ENCODE results near the gene NOM1.
"Not testable (repeated sequence)": the region's sequence is repeated elsewhere in the genome, so short reads cannot be mapped to it uniquely, and the experiment has no call there.

Gene NOM1, protein sequence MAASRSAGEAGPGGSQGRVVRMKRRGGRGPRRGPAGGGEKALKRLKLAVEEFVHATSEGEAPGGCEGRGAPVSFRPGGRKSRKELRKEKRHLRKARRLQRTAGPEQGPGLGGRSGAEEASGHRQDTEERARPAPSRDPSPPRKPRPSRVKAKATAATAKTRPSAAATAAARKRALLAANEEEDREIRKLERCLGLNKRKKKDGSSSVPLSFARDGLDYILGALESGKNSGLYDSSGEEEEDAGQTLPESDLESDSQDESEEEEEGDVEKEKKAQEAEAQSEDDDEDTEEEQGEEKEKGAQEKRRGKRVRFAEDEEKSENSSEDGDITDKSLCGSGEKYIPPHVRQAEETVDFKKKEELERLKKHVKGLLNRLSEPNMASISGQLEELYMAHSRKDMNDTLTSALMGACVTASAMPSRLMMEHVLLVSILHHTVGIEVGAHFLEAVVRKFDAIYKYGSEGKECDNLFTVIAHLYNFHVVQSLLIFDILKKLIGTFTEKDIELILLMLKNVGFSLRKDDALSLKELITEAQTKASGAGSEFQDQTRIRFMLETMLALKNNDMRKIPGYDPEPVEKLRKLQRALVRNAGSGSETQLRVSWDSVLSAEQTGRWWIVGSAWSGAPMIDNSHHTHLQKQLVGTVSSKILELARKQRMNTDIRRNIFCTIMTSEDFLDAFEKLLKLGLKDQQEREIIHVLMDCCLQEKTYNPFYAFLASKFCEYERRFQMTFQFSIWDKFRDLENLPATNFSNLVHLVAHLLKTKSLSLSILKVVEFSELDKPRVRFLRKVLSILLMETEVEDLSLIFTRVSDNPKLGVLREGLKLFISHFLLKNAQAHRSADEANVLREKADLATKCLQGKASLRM

DNA sequence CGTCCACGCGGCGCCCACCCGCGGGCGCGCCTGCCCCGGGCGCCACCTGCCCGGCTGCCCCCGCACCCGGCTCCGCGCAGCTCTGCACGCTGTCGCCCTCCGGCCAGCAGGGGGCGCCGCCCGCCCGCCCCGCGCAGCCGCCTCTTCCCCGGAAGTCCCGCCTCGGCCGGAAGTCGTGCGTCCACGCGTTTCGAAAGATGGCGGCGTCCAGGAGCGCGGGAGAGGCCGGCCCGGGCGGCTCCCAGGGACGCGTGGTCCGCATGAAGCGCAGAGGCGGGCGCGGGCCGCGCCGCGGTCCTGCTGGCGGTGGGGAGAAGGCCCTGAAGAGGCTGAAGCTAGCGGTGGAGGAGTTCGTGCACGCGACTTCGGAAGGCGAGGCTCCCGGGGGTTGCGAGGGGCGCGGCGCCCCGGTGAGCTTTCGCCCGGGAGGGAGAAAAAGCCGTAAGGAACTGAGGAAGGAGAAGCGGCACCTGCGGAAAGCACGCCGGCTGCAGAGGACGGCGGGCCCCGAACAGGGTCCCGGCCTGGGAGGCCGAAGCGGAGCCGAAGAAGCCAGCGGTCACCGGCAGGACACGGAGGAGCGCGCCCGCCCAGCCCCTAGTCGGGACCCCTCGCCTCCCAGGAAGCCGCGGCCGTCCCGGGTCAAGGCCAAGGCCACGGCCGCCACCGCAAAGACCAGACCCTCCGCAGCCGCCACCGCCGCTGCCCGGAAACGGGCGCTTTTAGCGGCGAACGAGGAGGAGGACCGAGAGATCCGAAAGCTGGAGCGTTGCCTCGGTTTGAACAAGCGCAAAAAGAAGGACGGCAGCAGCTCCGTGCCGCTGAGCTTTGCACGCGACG lies at the start of gene NOM1:
TSS of gene NOM1 (plus strand) at position 172 of the 840 bp plus-strand sequence. CDS start at position 198, 26 bp downstream.
- DNase-seq: peak; percentile 1 to 87 (median 66)

DNA sequence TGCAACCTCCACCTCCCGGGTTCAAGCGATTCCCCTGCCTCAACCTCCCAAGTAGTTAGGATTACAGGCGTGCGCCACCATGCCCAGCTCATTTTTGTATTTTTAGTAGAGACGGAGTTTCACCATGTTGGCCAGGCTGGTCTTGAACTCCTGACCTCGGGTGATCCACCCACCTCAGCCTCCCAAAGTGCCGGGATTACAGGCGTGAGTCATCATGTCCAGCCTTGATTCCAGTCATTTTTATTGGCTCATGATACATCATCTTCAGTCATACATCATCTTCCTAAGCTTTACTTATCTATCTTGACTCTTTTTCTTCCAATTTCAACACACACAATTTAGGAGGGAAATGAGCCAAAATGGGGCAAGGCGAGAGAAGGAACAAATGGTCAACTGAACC lies 49.4 kb upstream of the NOM1 start:
- not testable (repeated sequence) for DNase-seq

DNA sequence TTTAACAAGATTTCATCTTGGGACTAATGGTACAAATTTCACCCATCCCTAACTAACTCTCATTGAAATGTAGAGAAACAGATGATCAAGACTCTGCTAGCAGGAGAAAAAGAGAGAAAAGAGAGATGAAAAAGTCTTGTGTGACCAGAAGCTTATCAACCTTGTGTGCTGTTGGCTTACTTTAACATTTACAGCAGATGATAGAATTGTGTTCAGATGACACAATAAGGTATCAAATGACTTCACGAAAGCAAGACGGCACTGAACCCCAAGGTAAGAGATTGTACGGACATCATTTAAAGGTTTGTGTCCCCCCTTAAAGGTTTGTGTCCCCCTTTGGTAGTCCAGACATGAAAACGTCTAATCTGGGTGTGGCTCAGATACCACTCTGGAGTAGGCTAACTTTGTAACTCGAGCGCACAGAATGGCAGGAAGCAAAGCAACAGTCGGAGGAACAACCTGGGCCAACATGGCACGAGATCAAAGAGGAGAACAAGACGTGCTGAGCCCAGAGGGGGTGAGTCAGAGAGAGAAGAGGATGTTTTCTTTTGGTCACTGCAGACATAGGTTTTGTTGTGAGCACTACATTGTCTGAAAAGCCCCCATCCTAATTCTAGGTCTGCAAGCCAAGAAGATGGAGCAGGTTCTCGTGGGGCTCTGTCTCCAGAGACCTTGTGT lies 46.1 kb upstream of the NOM1 start:
- no peak for DNase-seq

DNA sequence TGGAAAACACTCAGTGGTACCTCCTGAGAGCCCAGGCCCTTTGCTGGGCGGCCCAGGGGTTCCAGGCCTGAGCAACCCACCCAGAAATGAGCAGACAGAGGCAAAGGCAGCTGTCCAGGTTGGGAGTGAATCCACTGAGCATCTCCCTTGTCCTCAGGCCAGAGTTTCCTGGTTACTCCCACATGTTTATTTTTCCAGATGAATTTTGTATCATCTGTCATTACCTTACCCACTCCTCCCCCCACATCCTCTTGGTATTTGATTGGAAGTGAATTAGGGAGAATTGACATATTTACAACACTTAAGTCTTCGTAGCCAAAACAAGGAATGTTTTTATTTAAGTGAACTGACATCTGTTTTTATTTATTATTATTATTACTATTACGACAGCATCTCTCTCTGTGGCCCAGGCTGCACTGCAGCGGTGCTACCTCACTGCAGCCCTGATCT lies 43.3 kb upstream of the NOM1 start:
- no peak for DNase-seq

DNA sequence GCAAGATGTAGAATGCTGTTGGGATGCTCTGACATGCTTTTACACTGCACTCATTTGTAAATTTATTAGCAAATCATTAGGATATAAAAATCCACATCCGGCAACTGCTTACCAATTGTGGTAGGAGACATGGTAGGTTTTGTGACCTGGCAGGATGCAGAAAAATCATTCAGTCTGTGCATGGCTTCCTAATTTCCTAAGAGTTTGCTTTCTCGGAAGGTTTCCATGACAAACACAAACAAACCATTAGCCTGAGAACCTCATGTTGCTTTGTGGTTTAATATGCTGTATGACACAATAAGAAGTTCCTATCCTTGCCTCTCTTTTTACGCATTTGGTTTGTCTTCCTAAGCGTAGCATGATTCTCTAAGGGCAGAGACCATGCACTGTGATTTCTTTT lies 41.9 kb upstream of the NOM1 start:
- DNase-seq: no peak

DNA sequence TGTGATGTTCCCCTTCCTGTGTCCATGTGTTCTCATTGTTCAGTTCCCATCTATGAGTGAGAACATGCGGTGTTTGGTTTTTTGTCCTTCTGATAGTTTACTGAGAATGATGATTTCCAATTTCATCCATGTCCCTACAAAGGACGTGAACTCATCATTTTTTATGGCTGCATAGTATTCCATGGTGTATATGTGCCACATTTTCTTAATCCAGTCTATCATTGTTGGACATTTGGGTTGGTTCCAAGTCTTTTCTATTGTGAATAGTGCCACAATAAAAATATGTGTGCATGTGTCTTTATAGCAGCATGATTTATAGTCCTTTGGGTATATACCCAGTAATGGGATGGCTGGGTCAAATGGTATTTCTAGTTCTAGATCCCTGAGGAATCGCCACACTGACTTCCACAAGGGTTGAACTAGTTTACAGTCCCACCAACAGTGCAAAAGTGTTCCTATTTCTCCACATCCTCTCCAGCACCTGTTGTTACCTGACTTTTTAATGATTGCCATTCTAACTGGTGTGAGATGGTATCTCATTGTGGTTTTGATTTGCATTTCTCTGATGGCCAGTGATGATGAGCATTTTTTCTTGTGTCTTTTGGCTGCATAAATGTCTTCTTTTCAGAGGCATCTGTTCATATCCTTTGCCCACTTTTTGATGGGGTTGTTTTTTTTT lies 39.8 kb upstream of the NOM1 start:
- not testable (repeated sequence) for DNase-seq

DNA sequence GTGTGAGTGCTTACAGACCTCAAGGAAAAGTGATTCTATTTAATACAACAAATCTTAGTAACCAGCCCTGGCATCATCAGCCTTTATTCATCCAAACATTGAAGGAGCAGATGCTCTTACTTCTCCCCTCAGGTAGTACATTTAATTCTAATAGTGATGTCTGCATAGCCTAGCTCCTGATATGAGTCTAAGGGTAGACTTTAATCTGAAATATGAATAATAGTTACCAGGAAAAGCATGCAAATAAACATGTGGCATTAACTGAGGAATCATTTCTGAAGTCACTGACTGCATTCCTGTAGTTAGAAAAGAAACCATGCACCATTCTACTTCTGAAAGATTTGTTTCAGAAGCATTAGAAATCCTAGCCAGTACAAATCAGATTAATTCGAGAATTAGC lies 30.9 kb upstream of the NOM1 start:
- no peak for DNase-seq

DNA sequence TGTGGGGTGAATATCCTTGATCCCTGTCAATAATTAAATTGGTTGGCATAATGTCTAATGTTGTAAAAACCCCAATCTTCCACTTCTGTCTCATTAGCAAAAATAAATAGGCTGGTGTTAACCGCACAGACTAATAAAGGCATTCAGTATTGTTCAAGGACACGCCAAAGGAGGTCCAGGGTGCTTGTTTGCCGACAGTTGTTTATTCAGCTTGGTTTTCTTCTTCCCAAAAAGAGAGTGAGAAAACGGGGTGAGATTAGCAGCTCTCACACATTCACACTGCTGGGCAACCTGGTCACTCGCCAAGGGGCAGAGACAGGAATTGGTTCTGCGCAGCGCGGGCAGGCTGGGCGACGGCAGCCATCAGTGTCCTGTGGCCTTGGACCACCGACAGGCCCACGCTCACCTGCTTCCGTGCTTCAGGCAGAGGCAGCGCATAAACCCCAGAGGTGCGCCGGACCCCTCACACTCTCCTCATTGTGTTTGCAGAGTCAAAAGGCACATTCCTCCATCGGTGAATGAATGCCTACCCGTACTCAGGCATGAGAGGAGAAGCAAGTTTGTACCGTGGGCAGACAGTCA lies 30.3 kb upstream of the NOM1 start:
- DNase-seq: no peak

DNA sequence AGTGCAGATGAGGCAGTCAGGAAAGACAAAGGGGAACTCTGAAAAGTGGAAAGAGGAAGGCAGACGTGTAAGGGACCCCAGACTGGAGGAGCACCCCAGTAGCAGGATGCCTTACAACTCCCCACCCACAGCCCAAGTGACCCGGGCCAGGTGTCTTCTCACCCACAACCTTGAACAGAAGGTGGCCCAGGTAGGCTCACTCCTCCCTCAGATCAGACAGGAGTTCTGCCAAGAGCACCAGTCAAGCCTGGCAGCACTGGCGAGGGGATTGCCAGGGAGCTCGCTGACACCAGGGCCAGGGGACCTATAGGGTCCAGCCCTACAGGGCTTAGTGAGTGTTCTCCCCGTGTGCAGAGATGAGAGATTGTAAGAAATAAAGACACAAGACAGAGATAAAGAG lies 29.4 kb upstream of the NOM1 start:
- DNase-seq: no peak

DNA sequence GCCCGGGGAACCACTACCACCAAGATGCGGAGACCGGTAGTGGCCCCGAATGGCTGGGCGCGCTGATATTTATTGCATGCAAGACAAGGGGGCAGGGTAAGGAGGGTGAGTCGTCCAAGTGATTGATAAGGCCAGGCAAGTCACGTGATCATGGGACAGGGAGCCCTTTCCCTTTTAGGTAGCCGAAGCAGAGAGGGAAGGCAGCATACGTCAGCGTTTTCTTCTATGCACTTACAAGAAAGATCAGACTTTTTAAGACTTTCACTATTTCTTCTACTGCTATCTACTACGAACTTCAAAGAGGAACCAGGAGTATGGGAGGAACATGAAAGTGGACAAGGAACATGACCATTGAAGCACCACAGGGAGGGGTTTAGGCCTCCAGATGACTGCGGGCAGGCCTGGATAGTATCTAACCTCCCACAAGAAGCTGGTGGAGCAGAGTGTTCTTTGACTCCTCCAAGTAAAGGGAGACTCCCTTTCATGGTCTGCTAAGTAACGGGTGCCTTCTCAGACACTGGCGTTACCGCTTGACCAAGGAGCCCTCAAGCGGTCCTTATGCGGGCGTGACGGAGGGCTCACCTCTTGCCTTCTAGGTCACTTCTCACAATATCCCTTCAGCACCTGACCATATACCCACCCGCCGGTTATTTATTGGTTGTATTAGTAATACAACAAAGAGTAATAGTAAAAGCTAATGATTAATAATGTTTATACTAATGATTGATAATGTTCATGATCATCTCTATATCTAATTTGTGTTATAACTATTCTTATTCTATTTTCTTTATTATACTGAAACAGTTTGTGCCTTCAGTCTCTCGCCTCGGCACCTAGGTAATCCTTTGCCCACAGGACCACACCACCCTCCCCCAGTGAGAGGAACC lies 28.8 kb upstream of the NOM1 start:
- not testable (repeated sequence) for DNase-seq

DNA sequence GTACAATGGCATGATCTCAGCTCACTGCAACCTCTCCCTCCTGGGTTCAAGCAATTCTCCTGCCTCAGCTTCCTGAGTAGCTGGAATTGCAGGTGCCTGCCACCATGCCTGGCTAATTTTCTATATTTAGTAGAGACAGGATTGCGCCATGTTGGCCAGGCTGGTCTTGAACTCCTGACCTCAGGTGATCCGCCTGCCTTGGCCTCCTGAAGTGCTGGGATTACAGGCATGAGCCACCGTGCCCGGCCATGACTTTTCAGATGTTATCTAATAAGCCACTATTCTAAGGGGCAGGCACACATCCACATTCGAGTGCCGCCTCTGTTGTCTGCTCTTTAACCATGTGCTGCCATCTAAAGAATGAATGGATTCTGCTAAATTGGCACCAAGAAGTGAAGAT lies 27.2 kb upstream of the NOM1 start:
- DNase-seq: not testable (repeated sequence)

DNA sequence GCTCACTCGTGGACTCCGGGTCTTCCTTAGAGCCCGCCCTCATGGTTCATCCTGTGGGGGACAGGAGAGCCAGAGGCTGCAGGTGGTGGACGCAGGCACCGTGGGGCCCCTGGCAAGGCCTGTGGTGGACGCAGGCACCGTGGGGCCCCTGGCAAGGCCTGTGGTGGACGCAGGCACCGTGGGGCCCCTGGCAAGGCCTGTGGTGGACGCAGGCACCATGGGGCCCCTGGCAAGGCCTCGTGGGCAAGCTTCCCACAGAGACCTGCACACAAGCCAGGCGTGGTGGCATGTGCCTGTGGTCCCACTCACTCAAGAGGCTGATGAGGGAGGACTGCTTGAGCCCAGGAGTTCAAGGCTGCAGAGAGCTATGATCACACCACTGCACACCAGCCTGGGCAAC lies 23.7 kb upstream of the NOM1 start:
- not testable (repeated sequence) for DNase-seq

DNA sequence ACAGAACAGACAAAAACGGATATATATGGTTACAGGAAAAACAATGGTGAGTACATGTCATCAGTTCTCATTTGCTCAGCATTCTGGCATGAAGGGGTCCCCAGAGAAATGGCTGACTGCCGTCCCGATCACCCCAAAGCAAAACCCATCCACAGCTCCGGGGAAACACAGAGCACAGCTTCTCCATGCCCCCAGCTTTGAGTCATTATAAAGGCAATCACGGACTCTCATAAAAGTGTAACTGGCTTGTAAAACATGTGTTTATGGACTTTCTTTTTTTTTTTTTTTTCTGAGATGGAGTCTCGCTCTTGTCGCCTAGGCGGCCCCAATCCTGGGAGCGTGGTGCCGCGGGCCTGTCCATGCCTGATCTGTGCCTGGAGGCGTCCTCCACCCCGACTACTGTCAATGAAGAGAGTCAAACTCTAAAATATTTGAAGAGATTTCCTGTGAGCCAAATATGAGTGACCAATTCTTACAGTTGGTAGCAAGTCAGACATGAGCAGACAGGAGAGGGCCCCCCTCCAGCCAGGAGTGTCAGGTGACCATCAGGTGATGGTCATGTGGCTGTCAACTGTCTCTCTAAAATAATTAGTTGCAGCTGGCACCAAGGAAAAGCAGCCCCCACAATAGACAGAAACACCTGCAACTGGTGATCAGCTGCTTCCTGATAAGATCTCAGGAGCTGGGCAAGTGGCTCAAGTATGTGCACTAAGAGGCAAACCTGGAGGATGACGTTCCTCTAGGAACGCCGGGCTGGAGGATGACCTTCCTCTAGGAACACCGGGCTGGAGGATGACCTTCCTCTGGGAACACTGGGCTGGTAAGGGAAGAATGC lies 21.7 kb upstream of the NOM1 start:
- no peak for DNase-seq

DNA sequence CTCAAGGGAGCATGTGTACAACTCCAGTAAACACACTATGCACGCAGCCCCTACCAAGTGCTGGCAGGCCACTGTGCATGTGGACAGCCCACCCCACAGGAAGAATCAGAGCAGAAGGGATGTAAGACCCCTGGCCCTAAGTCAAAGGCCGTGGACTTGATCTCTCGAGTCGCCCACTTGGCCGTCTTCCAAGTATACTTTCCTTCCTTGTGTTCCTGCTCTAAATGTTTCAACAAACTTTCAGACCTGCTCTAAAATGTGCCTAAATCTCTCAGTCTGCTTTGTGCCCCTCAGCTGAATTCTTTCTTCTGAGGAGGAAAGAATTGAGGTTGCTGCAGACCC lies 21.1 kb upstream of the NOM1 start:
- no peak for DNase-seq

DNA sequence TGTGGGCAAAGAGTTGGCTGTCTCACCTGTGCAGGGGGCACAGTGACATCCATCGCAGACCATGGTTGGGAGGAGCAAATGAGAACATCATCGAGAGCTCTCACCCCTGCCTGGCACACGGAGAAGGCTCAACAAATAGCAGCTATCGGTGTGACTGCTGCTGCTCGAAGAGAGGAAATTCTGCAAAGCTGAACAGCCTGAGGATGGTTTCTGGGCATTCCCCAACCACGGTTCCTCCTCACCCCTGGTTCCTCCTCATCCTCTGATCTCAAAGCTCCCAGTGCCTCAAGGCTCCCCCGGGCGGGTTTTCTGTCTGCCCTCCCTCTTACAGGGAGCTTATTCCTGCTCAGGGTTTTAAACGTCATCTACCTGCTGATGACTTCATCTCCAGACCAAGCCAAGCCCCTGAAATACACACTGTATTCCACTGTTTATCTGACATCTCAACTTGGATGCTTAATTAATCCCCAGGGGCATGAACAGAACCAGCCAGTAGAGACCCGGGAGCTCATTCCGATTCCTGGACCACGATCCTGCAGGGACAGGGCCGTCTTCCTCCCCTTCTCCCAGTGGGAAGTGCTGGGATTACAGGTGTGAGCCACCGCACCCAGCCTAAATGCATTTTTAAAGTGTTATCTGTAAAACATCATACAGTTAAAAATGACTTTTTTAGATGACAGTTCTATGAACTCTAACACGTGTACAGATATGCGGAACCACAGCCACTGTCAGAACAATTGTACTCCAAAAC lies 19.5 kb upstream of the NOM1 start:
- DNase-seq: no peak

DNA sequence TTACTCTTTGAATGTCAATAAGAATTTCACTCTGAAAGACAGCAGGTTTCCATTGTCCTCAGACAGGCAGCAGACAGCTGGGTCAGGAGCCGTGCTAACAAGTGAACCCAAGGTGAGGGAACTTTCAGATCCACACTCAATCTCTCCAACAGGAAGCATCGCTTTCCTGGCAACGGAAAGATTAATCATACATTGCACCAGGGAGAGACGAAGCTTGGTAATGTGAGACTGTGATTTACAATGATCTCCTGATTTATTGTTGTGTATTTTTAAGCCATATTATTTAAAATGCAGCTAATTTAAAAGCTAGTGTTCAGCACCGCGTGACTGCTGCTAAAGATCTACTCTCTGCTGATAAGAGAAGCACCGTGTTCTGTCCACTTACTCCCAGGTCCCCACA lies 17.5 kb upstream of the NOM1 start:
- no peak for DNase-seq

DNA sequence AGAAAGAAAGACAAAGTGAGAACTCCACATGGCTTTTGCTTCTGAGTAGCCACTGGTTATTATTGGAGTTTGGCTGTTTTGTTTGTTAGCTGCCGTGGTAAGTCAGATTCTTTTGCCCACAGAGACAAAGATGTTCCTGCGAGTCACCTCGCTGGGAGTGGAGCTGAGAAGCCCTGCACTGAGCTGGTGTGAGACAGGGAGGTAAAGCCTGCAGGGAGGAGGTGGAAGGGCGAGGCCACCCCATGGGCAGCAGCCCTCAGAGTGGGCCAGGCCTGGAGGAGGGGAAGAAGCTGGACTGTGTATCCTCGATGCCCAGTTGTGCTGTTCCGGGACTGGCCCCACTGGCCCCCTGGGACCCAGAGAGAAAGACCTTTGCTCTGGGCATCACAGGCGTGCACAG lies 14.3 kb upstream of the NOM1 start:
- DNase-seq: no peak

DNA sequence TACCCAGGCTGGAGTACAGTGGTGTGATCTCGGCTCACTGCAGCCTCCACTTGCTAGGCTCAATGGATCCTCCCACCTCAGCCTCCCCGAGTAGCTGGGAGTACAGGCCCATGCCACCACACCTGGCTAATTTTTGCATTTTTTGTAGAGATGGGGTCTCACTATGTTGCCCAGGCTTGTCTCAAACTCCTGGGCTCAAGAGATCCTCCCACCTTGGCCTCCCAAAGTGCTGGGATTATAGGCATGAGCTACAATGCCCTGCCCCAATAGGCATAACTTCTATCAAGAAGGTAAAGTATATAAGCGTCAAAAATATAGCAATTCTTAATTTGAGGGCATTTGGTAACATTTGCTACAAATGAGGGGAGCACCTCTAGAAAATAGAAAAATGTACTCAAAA lies 12.7 kb upstream of the NOM1 start:
- not testable (repeated sequence) for DNase-seq
